ENCODE results near the gene CCDC178.
"Not testable (repeated sequence)": the region's sequence is repeated elsewhere in the genome, so short reads cannot be mapped to it uniquely, and the experiment has no call there.

The CCDC178 gene

GRCh38 chr18:33440060-33441043 lies at the start of gene CCDC178:
Gene CCDC178, minus strand, starts transcription at chr18:33440721. Its CDS starts 28,633 bp downstream, at chr18:33412088.
- no peak for DNase-seq (ENCODE audit: low spot score)

- DNase-seq (ENCODE audit: low spot score), result no peak
These were observed 43.4 kb upstream of the CCDC178 start for GRCh38 chr18:33483908-33484307.

GRCh38 chr18:33472509-33472908 lies 32.0 kb upstream of the CCDC178 start:
- no peak for DNase-seq (ENCODE audit: low spot score)

- DNase-seq (ENCODE audit: low spot score), result no peak
These were observed 29.7 kb upstream of the CCDC178 start for GRCh38 chr18:33470216-33470615.

DNA sequence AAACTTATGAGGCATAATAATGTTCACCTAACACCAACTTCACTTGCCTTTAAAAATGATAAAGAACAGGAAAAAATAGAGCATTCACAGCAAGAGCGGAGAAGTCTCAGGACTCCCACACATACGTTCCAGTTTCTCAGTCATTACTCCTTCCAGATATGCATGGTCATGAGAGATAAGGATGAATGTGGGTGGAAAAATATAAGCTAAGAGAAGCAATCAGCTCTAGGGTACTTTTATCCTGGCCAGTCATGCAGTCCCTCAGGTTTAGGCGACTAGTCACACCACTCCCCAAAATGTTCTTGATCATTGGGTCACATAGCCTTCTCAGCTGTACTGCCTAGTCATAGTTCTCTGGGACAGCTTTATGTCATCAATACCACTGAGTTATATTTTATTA lies 29.2 kb upstream of the CCDC178 start:
- DNase-seq (ENCODE audit: low spot score), result no peak

- DNase-seq (ENCODE audit: low spot score), result no peak
These were observed 27.0 kb upstream of the CCDC178 start for GRCh38 chr18:33467531-33467930.

GRCh38 chr18:33466822-33467221 lies 26.3 kb upstream of the CCDC178 start:
- no peak for DNase-seq (ENCODE audit: low spot score)

DNA sequence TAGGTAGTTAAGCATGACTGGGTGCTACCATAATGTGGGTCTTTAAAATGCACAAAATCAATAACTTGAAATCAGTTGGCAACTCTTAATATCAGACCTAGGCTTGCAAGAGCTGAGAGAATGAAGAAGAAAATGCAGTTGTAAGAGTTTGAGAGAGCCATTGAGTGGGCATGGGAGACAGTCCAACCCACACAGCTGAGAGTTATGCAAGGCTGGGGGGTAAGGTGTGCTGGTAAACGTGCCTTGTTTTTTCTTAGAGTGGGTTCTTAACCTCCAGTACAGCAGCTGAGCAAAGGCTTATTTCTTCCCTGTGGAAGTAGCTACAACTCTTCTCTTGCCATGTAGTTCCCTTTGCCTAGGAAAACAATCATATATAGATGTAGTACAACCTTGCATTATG lies 20.2 kb upstream of the CCDC178 start:
- DNase-seq (ENCODE audit: low spot score), result no peak

DNA sequence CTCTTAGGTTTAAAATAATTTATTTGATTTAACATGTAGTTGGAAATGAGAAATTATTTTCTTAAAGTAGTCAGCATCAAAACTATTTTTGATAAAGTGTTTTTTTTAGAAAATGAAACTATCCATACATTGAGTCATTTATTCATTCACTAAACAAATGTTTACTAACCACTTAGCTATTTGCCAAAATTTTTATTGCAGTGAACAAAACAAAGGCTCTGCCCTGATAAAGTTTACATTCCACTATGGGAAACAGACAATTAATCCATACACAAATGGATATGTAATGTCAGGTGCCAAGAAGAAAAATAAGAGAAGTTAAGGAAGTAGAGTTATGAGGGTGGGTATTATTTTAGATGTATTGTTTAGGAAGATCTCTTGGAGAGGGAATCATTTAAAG lies 19.1 kb upstream of the CCDC178 start:
- DNase-seq (ENCODE audit: low spot score), result no peak

DNA sequence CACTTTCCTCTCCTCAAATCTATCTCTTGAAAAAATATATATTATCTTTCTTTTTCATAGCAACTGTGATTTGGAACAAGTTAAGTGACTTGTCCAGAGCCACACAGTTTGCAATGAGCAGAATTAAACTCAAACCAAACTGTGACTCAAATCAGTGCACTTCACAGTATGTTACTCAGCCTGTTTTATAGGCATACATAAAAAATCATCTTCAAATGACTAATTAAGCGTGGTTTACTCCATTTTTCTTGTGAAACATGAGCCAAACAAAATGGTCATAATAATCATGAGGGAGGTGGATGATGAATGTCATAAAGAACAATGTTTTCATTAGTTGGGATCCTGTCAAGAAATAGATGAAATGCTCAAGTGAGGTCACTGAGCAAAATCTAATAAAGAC lies 6.1 kb upstream of the CCDC178 start:
- DNase-seq (ENCODE audit: low spot score), result no peak

DNA sequence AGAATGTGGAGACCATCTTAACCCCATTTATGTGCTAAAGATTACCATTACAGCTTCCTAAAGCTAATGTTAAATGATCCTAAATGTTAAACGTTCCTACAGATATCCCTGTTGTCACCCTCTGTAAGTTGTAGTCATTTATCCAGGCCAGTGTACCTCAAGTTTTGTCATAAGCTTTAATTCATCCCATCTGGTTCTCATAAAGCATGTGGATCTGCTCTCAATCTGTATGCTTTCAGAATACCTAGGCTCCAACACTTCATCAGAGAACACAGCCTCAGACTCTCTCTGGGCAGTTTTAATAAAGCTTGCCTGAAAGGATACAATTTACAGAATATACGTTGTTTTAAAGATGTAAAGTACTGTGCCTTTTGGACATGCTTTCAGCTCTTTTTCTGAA lies 4.2 kb upstream of the CCDC178 start:
- DNase-seq (ENCODE audit: low spot score), result no peak

DNA sequence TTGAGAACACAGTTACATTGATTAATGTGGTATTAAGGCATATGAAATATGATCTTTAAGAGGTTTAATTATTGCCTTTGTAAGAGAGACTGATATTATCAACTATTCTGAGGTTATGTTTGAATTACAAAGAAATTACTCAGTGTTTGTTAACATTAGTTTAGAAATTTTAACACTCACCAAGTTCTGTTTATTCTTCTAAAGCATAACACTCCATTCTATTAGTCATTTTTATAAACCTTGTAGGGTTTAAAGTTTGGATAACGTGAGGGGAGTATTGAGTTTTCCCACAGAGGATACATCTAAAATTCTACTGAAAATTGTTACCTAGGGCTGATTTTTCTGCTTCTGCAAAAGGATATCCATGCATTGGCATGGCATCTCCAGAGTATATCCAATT lies 7.7 kb downstream of the CCDC178 start:
- no peak for DNase-seq (ENCODE audit: low spot score)

DNA sequence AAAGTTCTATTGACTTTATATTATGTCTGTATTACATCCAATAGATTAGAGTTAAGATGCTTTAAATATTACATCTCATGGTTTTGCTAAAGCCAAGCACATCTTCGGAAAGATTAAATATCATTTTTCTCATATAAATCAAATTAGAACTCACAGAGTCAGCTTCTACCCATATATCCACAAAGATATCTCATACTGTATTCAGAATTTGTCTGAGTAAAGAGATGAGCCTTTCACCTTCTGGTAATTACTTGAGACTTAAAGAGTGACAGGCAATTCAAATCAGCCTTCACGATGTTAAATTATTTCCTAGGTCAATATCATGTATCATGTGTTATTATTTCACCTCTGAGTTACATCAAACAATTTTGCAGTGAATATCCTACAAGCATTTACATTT lies 13.0 kb downstream of the CCDC178 start:
- DNase-seq (ENCODE audit: low spot score), result no peak

GRCh38 chr18:33424266-33424946 lies 16.1 kb downstream of the CCDC178 start:
- DNase-seq (ENCODE audit: low spot score), result no peak

- no peak for DNase-seq (ENCODE audit: low spot score)
These were observed 19.3 kb downstream of the CCDC178 start for GRCh38 chr18:33421225-33421624.

DNA sequence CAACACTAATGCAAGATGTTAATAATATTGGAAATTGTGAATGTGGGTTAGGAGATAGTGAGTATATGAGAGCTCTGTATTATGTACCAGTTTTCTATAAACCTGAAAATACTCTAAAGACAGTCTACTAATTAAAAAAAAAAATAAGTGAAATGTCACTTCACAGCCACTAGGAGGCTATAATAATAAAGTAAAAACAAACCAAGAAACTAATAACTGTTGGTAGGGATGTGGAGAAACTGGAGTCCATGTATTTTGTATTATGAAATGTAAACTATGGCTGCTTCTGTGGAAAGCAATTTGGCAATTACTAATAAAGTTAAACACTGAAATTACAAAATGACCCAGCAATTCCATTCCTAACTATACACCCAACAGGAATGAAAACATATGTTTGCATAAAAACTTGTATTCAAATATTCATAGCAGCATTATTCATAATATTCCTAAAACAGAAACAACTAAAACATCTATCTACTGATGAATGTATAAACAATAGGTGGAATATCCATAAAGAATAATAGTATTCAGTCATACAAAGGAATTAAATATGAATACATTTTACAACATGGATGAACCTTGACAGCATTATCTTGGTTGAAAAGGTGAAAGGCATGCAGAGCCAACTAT lies 36.2 kb downstream of the CCDC178 start:
- DNase-seq (ENCODE audit: low spot score), result no peak

DNA sequence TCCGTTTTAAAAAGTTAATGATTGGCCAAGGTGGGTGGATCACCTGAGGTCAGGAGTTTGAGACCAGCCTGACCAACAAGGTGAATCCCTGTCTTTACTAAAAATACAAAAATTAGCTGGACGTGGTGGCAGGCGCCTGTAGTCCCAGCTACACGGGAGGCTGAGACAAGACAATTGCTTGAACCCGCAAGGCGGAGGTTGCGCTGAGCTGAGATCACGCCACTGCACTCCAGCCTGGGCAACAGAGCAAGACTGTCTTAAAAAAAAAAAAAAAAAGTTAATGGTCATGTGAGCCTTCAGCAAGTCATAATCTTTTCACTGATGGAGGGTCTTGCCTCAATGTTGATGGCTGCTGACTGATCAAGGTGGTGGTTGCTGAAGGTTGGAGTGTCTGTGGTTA lies 41.6 kb downstream of the CCDC178 start:
- not testable (repeated sequence) for DNase-seq (ENCODE audit: low spot score)

GRCh38 chr18:33375829-33376228 lies 64.7 kb downstream of the CCDC178 start:
- DNase-seq (ENCODE audit: low spot score), result no peak

DNA sequence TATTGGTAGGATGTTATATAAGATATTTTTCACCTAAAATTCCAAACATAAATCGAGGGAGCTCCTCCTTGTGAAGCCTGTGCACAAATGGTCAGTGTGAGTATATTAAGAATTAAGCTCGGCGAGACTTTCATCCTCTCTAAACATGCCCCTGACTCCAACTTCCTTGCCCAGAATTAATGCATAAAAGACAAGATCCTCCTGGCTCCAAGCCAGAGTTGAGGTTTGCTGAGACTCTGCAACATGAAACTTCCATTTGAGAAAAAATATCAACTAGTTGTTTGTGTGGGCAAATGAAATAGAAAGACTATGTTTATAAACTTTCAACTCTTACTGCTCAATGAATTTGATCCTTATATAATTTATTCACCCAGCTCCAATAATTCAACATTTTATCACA lies 68.1 kb downstream of the CCDC178 start:
- DNase-seq (ENCODE audit: low spot score), result no peak

DNA sequence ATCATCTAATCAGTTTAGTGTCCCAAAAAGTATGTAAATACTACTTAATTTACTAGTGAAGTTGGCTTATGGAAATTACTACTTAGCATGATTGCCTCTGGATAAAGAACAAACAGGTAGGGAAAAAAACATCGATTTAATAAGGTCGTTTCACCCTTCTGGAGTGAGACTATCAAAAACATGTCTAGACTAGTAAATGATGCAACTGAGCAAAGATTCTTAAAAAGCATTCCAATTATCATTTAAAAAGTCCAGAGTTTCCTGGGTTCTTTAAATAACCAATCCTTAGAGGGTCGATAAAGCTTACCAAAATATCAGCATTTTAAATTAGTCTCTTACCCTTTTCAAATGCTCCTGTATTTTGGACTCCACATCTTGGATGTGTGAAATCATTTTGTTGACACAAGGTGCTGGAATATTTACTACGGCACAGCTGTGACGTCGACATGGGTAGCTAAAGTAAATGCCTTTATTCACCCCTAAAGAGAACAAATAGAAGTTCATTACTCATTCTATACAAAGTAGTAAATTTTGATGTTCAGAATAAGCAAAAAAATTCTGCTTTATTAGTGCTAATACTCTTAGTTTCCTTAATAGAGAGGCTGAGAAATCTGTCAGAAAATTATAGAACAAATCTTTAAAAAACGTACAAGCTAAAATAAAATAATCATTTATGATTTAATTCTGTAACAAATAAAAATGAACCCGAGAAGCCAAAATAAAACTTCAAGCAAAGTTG lies 70.6 kb downstream of the CCDC178 start:
- no peak for DNase-seq (ENCODE audit: low spot score)

- no peak for DNase-seq (ENCODE audit: low spot score)
These were observed 83.8 kb downstream of the CCDC178 start for GRCh38 chr18:33356735-33357134.

- DNase-seq (ENCODE audit: low spot score), result no peak
These were observed 84.8 kb downstream of the CCDC178 start for GRCh38 chr18:33355756-33356155.
